Duodenal mucosa (tissue), 2 donors: Measurements from ENCODE around the gene NOL4L.

Experiments used
- H3K27ac ChIP-seq: one replicate; pipeline ENCODE4 v1.7.0; 2013; ENCODE audit warnings: low read depth, low read length
- H3K27me3 ChIP-seq, 2 donors: one replicate each; pipeline ENCODE4 v1.7.0; 2013; ENCODE audit warnings: low read length in 2 of 2, control low read depth in 1 of 2; ENCODE audit not compliant: insufficient read depth in 2 of 2, control insufficient read depth in 1 of 2
- H3K36me3 ChIP-seq, 2 donors: one replicate each; pipeline ENCODE4 v1.7.0; 2013; ENCODE audit warnings: low read length in 2 of 2, control low read depth in 1 of 2; ENCODE audit not compliant: insufficient read depth in 2 of 2, control insufficient read depth in 1 of 2
- H3K4me1 ChIP-seq, 2 donors: one replicate each; pipeline ENCODE4 v1.7.0; 2013; ENCODE audit warnings: low read length in 2 of 2, control low read depth in 1 of 2; ENCODE audit not compliant: insufficient read depth in 2 of 2, control insufficient read depth in 1 of 2
- H3K4me3 ChIP-seq, 2 donors: one replicate each; pipeline ENCODE4 v1.7.0; 2013; ENCODE audit warnings: low read length in 2 of 2, low read depth in 1 of 2
- H3K9ac ChIP-seq, 2 donors: one replicate each; pipeline ENCODE4 v1.7.0; 2013; ENCODE audit warnings: low read length in 2 of 2, low read depth in 1 of 2
- H3K9me3 ChIP-seq, 2 donors: one replicate each; pipeline ENCODE4 v1.7.0; 2013; ENCODE audit warnings: low read length in 2 of 2, control low read depth in 1 of 2; ENCODE audit not compliant: control insufficient read depth in 1 of 2

The NOL4L gene

DNA sequence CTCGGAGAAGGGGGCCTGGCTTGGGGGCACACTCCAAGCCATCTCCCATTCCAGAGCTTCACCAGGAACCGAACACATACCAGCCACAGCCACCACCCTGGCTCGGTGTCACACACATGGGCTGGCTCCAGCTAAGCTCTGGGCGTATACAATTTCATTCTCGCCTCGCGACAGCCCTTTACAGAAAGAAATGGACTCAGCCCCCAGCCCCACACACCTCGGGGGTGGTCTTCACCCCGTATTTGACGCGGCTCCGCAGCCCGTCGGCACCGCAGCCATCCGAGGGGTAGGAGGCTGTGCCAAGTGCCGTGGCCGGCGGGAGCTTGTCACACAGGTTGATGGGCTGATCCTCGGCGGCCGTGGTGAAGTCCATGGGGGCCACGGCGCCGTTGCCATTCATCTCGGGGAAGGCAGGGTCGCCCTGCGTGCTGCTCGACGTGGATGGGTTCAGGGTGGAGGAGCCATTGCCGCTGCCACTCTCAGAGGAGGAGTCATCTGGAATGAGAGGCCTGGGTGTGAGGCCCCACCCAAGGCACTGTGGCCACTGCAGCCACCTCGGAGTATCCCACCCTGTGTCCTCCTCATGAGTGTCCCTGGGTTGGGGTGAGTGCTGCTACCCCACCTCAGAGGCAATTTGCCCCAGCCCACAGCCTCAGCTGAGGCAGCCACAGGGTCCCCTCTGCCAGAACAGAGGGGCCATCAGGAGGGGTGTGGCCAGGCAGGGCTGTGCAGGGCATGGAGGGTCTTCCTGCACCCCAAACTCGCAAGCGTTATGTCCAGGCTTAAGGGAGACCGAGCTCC is 129.0 kb downstream of the NOL4L start:
- Histone ChIP-seq H3K27me3 (no peaks in the 10 kb centered on the region), H3K36me3 (peaks cover 33 to 72% of the 10 kb centered on the region in 2 donors), H3K9me3 (no peaks in the 10 kb centered on the region), H3K4me3 (no peak overlapping the region), H3K27ac (no peak overlapping the region), H3K4me1 (peaks cover 0 to 5% of the 10 kb centered on the region in 2 donors), H3K9ac (no peak overlapping the region)

DNA sequence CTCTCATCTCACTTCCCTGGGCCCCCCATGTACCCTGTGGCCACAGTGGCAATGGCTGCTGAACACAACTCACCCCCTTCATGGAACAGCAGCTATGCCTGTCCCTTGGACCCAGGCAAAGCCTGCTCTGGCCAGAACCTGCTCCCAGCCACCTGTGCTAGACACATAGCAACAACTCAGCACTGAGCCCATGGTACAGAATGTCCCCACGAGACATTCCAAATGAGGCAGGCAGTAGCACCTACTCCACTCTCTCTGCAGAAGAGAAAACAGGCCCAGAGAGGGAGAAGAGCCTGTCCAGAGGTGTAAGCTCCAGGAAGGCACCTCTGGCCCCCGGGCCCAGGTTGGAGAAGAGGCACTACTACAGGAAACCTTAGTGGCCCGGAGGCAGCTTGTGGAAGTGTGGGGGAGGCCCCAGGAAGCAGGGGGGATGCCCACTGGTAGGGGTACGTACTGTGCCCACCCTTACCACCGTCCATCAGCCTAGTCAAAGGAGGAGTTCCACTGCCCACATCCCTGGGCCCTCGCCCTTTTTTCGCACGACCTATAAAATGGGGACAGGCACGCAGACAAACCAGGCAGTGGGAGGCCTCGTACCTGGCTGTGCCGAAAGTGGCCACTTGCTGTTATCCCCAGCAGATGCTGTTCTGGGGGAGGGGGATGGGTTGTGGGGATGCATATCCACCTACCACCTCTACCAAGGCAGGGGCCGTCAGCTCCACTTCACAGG is 129.8 kb downstream of the NOL4L start:
- Histone ChIP-seq H3K4me3 (no peak overlapping the region), H3K36me3 (peaks cover 35 to 72% of the 10 kb centered on the region in 2 donors), H3K27ac (no peak overlapping the region), H3K9me3 (no peaks in the 10 kb centered on the region), H3K9ac (no peak overlapping the region), H3K4me1 (peaks cover 0 to 7% of the 10 kb centered on the region in 2 donors), H3K27me3 (no peaks in the 10 kb centered on the region)

DNA sequence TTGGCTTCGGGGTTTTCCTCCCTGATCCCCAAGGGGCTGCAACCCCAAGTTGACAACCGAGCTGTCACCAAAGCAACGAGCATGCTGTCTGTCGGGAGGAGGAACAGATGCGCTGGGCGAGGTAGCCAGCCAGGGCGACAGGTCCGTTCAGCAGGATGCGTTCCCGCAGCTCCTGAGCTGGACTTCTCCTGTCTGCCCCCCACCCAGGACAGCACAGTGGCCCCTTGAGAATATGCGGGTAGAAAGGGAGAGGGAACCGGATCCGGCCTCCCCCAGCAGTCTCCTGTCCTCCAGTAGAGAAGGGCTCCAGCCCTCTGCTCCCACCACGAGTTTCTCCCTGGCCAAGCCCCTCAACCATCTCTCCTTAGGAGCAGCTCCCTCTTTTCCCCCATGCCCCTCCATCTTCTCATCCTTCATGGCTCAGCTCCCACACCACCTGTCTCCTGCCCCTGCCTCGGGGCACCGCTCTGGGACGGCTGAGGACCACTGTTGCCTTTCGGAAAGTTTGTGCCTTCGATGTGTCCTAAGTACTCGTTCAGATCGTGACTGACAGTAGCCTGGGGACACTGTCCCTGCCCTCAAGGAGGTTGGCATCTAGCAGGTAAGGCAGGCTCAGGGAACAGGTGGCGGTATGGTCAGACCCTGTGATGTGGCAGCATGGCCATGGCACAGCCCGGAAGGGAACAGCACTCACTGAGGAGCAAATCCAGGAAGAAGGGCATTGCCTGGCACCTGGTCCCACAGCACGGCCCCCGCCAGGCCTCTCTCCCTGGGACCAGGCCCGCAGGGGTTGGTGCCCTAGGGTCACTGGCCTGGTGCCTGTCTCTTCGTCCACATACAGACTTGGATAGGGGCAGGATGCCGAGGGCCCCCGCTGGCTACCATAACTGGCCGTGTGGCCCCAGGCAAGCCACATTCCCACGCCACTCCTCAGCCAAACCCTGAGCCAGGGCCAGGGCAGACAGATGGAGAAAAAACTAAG is 130.7 kb downstream of the NOL4L start:
- Histone ChIP-seq H3K4me1 (peaks cover 0 to 12% of the 10 kb centered on the region in 2 donors), H3K36me3 (peaks cover 38 to 76% of the 10 kb centered on the region in 2 donors), H3K27me3 (no peaks in the 10 kb centered on the region), H3K27ac (no peak overlapping the region), H3K4me3 (no peak overlapping the region), H3K9me3 (no peaks in the 10 kb centered on the region), H3K9ac (no peak overlapping the region)

DNA sequence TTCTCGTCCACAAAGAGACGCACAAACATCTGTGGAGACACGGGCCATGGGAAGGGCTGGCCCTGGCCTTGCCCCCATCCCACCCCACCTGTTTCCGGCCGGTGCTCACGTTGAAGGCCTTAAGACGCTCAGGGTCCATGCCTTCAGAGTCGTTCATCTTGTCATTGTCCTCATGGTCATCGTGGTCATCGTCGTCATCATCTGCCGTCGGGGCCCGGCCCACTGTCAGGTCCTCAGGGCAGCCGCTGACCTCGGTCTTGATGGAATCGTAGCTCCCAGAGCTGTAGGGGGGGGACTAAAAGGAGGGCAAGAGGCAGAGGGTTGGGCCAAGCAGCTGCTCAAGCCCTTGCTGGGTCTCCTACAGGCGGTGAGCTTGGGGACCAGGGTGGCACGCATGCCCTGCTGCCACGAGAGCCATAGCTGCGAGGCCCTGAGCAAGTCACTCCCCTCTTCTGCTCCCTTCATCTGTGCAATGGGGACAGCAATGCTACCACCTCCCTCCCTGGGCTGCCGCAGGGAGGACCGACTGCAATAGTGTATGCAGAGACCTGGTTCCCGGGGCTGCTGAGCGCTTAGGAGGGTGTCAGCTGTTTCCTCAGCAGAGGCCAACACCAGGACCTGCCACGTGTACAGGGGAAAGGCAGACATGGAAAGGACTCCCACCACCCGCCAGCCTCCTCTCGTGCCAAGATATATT is 131.5 kb downstream of the NOL4L start:
- Histone ChIP-seq H3K36me3 (peaks cover 41 to 80% of the 10 kb centered on the region in 2 donors), H3K27ac (no peak overlapping the region), H3K9me3 (no peaks in the 10 kb centered on the region), H3K4me1 (peaks cover 0 to 12% of the 10 kb centered on the region in 2 donors), H3K9ac (no peak overlapping the region), H3K4me3 (no peak overlapping the region), H3K27me3 (no peaks in the 10 kb centered on the region)

DNA sequence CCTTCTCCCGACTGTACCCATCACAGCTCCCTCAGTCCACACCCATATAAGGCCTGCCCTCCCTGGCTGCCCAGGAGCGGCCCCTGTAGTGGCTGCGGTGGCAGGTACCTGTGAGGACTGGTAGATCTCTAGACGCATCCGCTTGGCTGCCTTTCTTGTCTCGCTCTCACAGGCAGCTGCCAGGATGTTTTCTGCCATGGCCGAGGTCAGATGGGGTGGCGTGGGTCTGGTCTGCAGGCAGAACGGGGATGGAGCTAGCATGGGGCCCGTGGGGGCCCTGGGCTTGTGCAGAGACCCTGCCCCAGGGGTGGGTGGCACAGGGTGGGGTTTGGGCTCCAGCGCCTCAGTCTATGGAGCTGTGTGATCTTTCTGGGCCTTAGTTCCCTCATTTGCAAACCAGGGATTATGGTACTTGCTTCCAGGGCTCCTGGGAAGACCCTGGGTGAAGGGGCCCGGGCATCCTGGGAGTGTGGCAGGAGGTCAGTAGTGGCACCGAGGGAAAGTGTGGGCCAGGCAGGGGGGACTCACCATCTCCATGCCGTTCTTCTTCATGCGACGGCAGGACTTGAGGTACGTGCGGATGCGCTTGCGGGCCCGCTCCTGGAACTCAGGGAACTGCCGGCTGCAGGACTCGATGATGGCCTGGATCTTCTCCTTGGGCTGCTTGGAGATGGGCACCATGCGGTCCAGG is 132.2 kb downstream of the NOL4L start:
- peaks cover 40 to 81% of the 10 kb centered on the region in 2 donors for H3K36me3 ChIP-seq
- H3K9ac ChIP-seq, result no peak overlapping the region
- no peaks in the 10 kb centered on the region for H3K27me3 ChIP-seq
- no peak overlapping the region for H3K27ac ChIP-seq
- no peaks in the 10 kb centered on the region for H3K9me3 ChIP-seq
- H3K4me3 ChIP-seq, result no peak overlapping the region
- H3K4me1 ChIP-seq, result peaks cover 0 to 12% of the 10 kb centered on the region in 2 donors

DNA sequence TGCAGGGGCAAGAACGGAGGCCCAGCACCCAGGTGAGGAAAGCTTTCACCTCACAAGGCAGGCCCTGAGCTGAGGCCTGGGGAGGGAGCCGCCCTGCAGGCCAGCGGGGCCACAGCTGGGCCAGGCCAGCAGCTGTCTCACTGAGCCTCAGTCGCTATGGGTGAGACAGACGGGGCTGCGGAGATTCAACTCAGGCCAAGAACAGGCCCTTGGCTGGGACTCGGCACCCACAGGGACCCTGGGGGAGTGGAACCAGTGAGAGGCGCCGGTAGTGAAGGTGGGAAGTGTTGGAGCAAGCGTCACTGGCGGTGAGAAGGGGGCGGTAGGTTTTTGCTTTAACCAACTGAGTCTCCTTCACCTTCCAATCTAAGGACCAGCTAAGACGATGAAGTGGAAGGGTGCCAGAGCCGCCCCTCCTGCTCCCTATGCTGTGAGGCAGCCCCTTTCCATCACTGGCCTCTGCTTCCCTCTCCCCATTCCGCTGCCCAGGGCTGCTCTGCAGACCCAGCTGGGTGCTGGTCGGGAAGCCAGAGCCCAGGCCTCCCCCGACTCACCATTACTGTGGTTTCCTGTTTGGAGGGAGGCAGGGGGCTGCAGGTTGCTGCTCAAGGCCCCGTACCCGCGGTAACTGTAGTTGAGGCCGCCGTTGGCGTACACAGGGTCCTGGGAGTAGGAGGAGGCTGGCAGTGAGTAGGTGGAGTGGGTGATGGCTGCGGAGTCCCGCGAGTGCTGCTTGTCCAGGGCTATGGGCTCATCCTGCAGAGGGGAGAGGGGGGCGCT is 133.3 kb downstream of the NOL4L start:
- no peaks in the 10 kb centered on the region for H3K27me3 ChIP-seq
- H3K9ac ChIP-seq, result no peak overlapping the region
- H3K4me3 ChIP-seq, result no peak overlapping the region
- H3K36me3 ChIP-seq, result peaks cover 43 to 90% of the 10 kb centered on the region in 2 donors
- no peaks in the 10 kb centered on the region for H3K9me3 ChIP-seq
- peaks cover 0 to 7% of the 10 kb centered on the region in 2 donors for H3K4me1 ChIP-seq
- no peak overlapping the region for H3K27ac ChIP-seq

DNA sequence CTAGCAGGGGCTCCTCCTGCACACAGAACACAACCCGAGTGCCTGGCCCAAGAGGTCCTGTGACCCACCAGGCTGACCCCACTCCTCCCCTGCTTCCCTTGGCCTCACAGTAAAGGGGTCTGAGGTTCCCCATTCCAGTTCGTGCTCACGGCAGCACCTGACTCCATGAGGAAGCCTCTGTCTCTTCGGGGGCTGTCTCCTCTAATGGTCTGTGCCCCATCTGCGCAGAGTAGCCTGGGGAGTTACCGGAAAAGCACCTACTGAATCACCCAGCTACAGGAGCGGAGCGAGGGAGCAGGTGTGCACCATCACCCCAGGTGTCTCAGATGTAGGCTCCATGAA is 133.8 kb downstream of the NOL4L start:
- H3K9me3 ChIP-seq, result no peaks in the 10 kb centered on the region
- no peak overlapping the region for H3K4me3 ChIP-seq
- H3K27ac ChIP-seq, result no peak overlapping the region
- no peaks in the 10 kb centered on the region for H3K27me3 ChIP-seq
- peaks cover 48 to 94% of the 10 kb centered on the region in 2 donors for H3K36me3 ChIP-seq
- H3K4me1 ChIP-seq, result peaks cover 0 to 7% of the 10 kb centered on the region in 2 donors
- no peak overlapping the region for H3K9ac ChIP-seq

DNA sequence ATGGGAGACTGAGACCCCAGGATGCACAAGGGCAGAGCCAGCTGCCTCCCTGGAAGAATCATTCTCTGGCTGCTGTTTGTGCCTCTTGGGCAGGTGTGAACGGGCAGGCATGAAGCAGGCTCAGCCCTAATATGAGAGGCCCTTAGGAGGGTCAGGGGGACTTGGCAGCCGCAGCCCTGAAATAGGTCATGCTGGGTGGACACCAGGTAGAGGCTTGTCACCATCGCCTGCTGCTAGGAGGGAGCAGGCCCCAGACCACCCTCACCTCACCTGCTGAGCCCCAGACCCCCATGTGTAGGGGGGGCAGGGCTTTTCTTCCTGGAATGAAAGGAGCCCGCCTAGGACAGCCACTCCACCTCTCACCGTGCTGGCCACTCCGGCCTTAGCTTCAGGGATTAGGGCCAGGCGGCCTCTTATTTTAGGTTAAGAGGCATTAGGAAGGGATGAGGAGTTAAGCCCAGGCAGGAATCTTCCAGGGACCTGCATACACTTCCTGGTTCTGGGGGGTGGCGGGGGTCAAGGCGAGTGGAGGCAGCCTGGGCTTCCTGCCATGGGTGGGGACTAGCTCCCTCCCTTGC is 134.6 kb downstream of the NOL4L start:
- Histone ChIP-seq H3K27ac (no peak overlapping the region), H3K36me3 (peaks cover 49 to 94% of the 10 kb centered on the region in 2 donors), H3K9me3 (no peaks in the 10 kb centered on the region), H3K9ac (no peak overlapping the region), H3K27me3 (no peaks in the 10 kb centered on the region), H3K4me1 (peaks cover 0 to 7% of the 10 kb centered on the region in 2 donors), H3K4me3 (no peak overlapping the region)
